SK-N-SH treated with all-trans-retinoic acid at 6 μM for 48 hours (cell line): ENCODE measurements around the gene OR1S2.

Experiments used
- ATAC-seq: fragments of 200-7000 bp; cut with Tn5 transposase; 3 replicates; pipeline ENCODE4 v1.9.1; 2020; ENCODE audit warnings: mild to moderate bottlenecking, moderate library complexity
- ARNTL ChIP-seq: fragments of 450-650 bp; formaldehyde crosslinking; IDR thresholded peaks from 2 replicates; pipeline ENCODE4 v1.5.0; 2020; ENCODE audit warnings: low read depth, mild to moderate bottlenecking, moderate library complexity, borderline replicate concordance
- CSDC2 ChIP-seq: fragments of 250-450 bp; sonication (Bioruptor Pico); IDR thresholded peaks from 2 replicates; pipeline ENCODE4 v1.5.0; 2020; ENCODE audit warnings: mild to moderate bottlenecking, moderate library complexity
- CSRNP3 ChIP-seq: fragments of 250-450 bp; sonication (Bioruptor Pico); IDR thresholded peaks from 2 replicates; pipeline ENCODE4 v1.5.1; 2021; ENCODE audit warnings: mild to moderate bottlenecking, moderate library complexity
- ESRRG ChIP-seq: fragments of 250-450 bp; sonication (Bioruptor Pico); IDR thresholded peaks from 2 replicates; pipeline ENCODE4 v1.6.1; 2021; ENCODE audit warnings: mild to moderate bottlenecking
- GLIS3 ChIP-seq: fragments of 250-450 bp; sonication (Bioruptor Pico); IDR thresholded peaks from 2 replicates; pipeline ENCODE4 v1.5.0; 2020; ENCODE audit warnings: mild to moderate bottlenecking, moderate library complexity
- ISL1 ChIP-seq: fragments of 250-450 bp; sonication (Bioruptor Pico); IDR thresholded peaks from 2 replicates; pipeline ENCODE4 v2.1.2; 2022; ENCODE audit warnings: mild to moderate bottlenecking, moderate library complexity
- OSR1 ChIP-seq: fragments of 250-450 bp; sonication (Bioruptor Pico); IDR thresholded peaks from 2 replicates; pipeline ENCODE4 v1.8.0; 2022; ENCODE audit warnings: moderate library complexity, mild to moderate bottlenecking, inconsistent platforms
- PATZ1 ChIP-seq: fragments of 250-450 bp; sonication (Bioruptor Pico); IDR thresholded peaks from 2 replicates; pipeline ENCODE4 v1.8.0; 2020; ENCODE audit warnings: mild to moderate bottlenecking, moderate library complexity, borderline replicate concordance
- POU6F1 ChIP-seq: fragments of 250-450 bp; sonication (Bioruptor Pico); IDR thresholded peaks from 2 replicates; pipeline ENCODE4 v1.8.0; 2021; ENCODE audit warnings: low read depth, mild to moderate bottlenecking, moderate library complexity, borderline replicate concordance
- PPARA ChIP-seq: fragments of 250-450 bp; sonication (Bioruptor Pico); IDR thresholded peaks from 2 replicates; pipeline ENCODE4 v1.5.0; 2020; ENCODE audit warnings: mild to moderate bottlenecking, borderline replicate concordance
- RARB ChIP-seq: fragments of 250-450 bp; sonication (Bioruptor Pico); IDR thresholded peaks from 2 replicates; pipeline ENCODE4 v1.8.0; 2021; ENCODE audit warnings: mild to moderate bottlenecking, moderate library complexity
- SNAI2 ChIP-seq: fragments of 250-450 bp; sonication (Bioruptor Pico); IDR thresholded peaks from 2 replicates; pipeline ENCODE4 v1.5.0; 2020; ENCODE audit warnings: mild to moderate bottlenecking, moderate library complexity
- TOX ChIP-seq: fragments of 250-450 bp; sonication (Bioruptor Pico); IDR thresholded peaks from 2 replicates; pipeline ENCODE4 v1.8.0; 2021; ENCODE audit warnings: mild to moderate bottlenecking, moderate library complexity, borderline replicate concordance
- ZC3H10 ChIP-seq: fragments of 250-450 bp; sonication (Bioruptor Pico); IDR thresholded peaks from 2 replicates; pipeline ENCODE4 v1.5.1; 2021; ENCODE audit warnings: mild to moderate bottlenecking, moderate library complexity
- ZFP3 ChIP-seq: fragments of 250-450 bp; sonication (Bioruptor Pico); IDR thresholded peaks from 2 replicates; pipeline ENCODE4 v1.5.0; 2020; ENCODE audit warnings: mild to moderate bottlenecking, moderate library complexity
- ZFP30 ChIP-seq: fragments of 450-650 bp; formaldehyde crosslinking; IDR thresholded peaks from 2 replicates; pipeline ENCODE4 v1.5.0; 2022; ENCODE audit warnings: mild to moderate bottlenecking, moderate library complexity
- ZNF565 ChIP-seq: fragments of 450-650 bp; formaldehyde crosslinking; conservative IDR thresholded peaks from 2 replicates; pipeline ENCODE4 v1.5.0; 2020; ENCODE audit warnings: low read depth, mild to moderate bottlenecking, moderate library complexity
- ZNF70 ChIP-seq: fragments of 450-650 bp; formaldehyde crosslinking; IDR thresholded peaks from 2 replicates; pipeline ENCODE4 v1.5.0; 2020; ENCODE audit warnings: mild to moderate bottlenecking, moderate library complexity
- ZNF8 ChIP-seq: fragments of 450-650 bp; formaldehyde crosslinking; IDR thresholded peaks from 2 replicates; pipeline ENCODE4 v1.5.0; 2020; ENCODE audit warnings: mild to moderate bottlenecking, moderate library complexity
- TF ChIP-seq, protein P1 (sequence below): fragments of 250-450 bp; sonication (Bioruptor Pico); IDR thresholded peaks from 2 replicates; pipeline ENCODE4 v1.5.1; 2020; ENCODE audit warnings: low read depth, mild to moderate bottlenecking, moderate library complexity
- TF ChIP-seq, protein P2 (sequence below): fragments of 250-450 bp; sonication (Bioruptor Pico); IDR thresholded peaks from 2 replicates; pipeline ENCODE4 v1.5.0; 2020; ENCODE audit warnings: mild to moderate bottlenecking, moderate library complexity

The OR1S2 gene

GRCh38 chr11:58165504-58166106, 38.3 kb downstream of the OR1S2 start (continued):
- TF ChIP-seq CSRNP3 = no peak
- no peak for TF ChIP-seq POU6F1

- no peak for ATAC-seq
- TF ChIP-seq ARNTL (no peak), CSDC2 (CRISPR knock-in tag) (no peak), CSRNP3 (no peak), ZFP30 (CRISPR knock-in tag) (no peak), PPARA (CRISPR knock-in tag) (no peak), ZNF8 (CRISPR knock-in tag) (no peak), ZNF565 (no peak), ZNF70 (CRISPR knock-in tag) (no peak), OSR1 (no peak)
- TF ChIP-seq, protein P1, sequence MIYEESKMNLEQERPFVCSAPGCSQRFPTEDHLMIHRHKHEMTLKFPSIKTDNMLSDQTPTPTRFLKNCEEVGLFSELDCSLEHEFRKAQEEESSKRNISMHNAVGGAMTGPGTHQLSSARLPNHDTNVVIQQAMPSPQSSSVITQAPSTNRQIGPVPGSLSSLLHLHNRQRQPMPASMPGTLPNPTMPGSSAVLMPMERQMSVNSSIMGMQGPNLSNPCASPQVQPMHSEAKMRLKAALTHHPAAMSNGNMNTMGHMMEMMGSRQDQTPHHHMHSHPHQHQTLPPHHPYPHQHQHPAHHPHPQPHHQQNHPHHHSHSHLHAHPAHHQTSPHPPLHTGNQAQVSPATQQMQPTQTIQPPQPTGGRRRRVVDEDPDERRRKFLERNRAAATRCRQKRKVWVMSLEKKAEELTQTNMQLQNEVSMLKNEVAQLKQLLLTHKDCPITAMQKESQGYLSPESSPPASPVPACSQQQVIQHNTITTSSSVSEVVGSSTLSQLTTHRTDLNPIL (CRISPR knock-in tag) = no peak
- TF ChIP-seq, all 23 proteins: peak for 0
These were observed 39.0 kb downstream of the OR1S2 start for GRCh38 chr11:58164990-58165389.

- TF ChIP-seq ZNF70 (CRISPR knock-in tag) (no peak), ZC3H10 (CRISPR knock-in tag) (no peak), SNAI2 (CRISPR knock-in tag) (no peak), TOX (CRISPR knock-in tag) (no peak), CSDC2 (CRISPR knock-in tag) (no peak), RARB (no peak), ARNTL (no peak), ESRRG (CRISPR knock-in tag) (no peak), ZNF565 (no peak), CSRNP3 (no peak), ZFP3 (CRISPR knock-in tag) (no peak), PATZ1 (CRISPR knock-in tag) (no peak), ISL1 (CRISPR knock-in tag) (no peak), ZFP30 (CRISPR knock-in tag) (no peak), ZNF8 (CRISPR knock-in tag) (no peak), POU6F1 (no peak), PPARA (CRISPR knock-in tag) (no peak), GLIS3 (no peak)
- TF ChIP-seq, protein P2, sequence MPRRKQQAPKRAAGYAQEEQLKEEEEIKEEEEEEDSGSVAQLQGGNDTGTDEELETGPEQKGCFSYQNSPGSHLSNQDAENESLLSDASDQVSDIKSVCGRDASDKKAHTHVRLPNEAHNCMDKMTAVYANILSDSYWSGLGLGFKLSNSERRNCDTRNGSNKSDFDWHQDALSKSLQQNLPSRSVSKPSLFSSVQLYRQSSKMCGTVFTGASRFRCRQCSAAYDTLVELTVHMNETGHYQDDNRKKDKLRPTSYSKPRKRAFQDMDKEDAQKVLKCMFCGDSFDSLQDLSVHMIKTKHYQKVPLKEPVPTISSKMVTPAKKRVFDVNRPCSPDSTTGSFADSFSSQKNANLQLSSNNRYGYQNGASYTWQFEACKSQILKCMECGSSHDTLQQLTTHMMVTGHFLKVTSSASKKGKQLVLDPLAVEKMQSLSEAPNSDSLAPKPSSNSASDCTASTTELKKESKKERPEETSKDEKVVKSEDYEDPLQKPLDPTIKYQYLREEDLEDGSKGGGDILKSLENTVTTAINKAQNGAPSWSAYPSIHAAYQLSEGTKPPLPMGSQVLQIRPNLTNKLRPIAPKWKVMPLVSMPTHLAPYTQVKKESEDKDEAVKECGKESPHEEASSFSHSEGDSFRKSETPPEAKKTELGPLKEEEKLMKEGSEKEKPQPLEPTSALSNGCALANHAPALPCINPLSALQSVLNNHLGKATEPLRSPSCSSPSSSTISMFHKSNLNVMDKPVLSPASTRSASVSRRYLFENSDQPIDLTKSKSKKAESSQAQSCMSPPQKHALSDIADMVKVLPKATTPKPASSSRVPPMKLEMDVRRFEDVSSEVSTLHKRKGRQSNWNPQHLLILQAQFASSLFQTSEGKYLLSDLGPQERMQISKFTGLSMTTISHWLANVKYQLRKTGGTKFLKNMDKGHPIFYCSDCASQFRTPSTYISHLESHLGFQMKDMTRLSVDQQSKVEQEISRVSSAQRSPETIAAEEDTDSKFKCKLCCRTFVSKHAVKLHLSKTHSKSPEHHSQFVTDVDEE = no peak
- TF ChIP-seq, protein P1 (CRISPR knock-in tag) = no peak
These were observed 39.6 kb downstream of the OR1S2 start for GRCh38 chr11:58164389-58164788.

More at GRCh38 chr11:58164389-58164788, 39.6 kb downstream of the OR1S2 start:
- ATAC-seq = no peak
